ENCODE data around the gene XRCC2.
A peak's percentile ranks its signal among the peaks of the same experiment; 100 is the strongest.
"Not testable (repeated sequence)": the region's sequence is repeated elsewhere in the genome, so short reads cannot be mapped to it uniquely, and the experiment has no call there.

Gene XRCC2

DNA sequence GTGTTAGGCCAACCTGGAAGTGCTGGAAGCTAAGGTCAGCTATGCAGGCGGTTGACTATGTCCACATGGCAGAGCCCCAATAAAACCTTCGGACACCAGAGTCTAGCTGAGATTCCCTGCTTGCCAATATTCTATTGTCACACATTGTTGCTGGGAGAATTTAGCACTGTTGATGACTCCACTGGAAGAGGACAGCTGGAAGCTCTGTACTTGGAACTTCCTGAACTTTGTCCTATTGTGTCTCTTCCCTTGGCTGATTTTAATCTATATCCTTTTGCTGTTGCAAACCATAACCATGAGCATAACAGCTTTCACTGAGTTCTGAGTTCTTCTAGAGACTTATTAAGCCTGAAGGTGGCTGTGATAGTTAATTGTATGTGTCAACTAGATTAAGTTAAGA is 12.0 kb downstream of the XRCC2 start:
- DNase-seq (ENCODE audit: low spot score) = no peak

DNA sequence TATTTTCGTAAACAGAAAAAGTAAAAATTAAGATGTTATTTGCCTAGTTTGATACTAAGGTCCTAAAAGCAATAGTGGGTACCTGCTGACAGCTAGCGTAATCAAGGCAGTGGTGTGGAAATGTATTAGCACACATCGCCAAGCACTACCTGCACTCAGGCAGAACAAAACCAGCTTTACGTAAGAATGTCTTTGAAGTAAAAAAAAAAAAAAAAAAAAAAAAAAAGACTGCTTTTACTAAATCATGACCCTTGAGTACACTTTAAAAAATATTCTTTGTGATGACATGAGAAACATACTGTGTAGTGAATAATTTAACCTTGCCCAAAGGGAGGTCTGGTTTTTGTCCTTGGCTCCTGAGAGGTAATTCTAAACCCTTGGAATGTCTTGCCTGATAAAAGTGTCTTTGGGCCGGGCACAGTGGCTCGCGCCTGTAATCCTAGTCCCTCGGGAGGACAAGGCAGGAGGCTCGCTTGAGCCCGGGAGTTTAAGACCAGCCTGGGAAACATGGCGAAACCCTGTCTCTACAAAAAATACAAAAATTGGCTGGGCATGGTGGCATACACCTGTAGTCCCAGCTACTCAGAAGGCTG is 12.7 kb downstream of the XRCC2 start:
- DNase-seq (ENCODE audit: low spot score) = no peak

DNA sequence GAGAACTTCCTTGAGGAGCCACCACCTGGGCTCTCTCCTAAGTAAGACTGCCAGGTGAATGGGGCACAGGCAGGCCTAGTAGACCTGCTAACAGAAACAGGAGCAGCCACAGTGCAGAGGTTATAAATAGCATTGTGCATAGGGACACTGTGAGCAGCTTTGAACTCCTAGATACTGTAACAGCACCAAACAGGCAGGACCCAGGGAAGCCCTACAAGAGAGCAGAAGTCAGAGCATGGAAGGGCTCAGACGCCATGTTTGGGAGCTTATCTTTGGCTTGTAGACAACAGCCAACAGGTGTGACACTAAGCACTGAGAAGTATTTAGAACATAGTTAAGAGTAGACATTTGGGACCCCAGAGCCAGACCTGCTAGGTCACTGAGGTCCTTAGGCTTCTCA is 14.5 kb downstream of the XRCC2 start:
- no peak for DNase-seq (ENCODE audit: low spot score)

DNA sequence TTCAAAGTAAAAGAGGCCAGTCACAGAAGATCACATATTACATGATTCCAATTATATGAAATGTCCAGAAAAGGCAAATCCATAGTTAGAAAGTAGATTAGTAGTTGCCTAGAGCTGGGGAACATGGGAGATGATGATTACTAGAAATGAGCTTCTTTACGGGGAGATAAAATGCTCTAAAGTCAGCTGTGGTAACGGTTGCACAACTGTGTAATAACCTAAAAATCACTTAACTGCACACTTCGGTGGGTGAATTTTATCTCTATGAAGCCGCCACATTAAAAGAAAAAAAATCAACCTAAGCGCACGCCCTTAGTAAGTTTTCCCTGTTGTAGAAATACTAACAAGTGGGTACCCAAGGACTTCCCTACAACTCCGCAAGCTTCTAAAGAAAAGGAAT is 15.9 kb downstream of the XRCC2 start:
- DNase-seq (ENCODE audit: low spot score) = no peak

DNA sequence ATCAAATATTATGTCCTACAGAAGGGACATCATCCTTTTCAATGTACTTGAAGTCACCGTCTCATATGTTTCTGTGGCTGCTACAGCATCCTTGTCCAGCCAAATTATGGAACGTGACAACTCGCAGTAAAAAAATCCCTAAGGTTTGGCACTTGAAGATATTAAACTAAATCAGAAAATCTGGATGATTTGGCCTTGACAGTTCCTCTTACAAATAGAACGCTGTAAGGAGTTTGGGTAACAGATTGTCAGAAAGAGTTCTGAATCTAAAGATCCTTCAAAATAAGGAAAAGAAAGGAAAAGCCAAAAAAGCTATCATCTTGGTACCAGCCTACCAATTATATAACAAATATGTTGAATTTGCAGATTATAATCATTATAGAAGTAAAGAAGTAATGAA is 21.0 kb downstream of the XRCC2 start:
- DNase-seq (ENCODE audit: low spot score) = no peak

DNA sequence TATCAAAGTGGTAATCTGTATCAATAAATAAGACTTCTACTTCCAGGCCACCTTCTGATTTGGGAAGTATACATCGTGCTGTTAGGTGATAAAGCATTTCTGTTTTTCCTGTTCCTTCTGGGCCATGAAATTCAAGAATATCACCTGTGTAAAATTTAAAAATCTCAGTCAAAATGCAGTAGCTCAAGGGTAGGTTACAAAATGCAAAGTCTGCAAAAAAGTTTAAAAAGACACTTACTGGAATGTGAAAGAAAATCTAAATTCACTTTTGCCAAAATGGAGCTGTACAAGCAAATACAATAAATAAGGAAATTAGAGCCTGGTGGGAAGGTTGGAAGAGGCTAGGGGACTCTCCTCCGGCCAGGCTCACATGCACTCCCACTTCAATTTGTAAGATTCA is 26.7 kb downstream of the XRCC2 start:
- no peak for DNase-seq (ENCODE audit: low spot score)

DNA sequence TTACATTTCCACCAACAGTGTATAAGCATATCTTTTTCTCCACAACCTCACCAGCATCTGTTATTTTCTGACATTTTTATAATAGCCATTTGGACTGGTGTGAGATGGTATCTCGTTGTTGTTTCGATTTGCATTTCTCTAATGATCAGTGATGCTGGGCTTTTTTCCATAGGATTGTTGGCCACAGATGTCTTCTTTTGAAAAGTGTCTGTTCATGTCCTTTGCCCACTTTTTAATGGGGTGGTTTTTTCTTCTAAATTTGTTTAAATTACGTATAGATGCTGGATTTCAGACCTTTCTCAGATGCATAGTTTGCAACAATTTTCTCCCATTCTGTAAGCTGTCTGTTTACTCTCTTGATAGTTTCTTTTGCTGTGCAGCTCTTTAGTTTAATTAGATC is 28.9 kb downstream of the XRCC2 start:
- DNase-seq (ENCODE audit: low spot score) = no peak

DNA sequence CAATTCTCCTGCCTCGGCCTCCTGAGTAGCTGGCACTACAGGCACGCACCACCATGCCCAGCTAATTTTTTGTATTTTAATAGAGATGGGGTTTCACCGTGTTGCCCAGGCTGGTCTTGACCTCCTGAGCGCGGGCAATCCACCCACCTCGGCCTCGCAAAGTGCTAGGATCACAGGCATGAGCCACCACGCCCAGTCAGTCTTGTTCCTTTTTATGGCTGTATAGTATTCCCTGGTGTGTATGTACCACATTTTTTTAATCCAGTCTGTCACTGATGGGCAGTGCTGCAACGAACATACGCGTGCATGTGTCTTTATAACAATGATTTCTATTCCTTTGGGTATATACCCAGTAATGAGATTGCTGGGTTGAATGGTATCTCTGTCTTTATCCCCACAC is 29.4 kb downstream of the XRCC2 start:
- DNase-seq (ENCODE audit: low spot score) = not testable (repeated sequence)

DNA sequence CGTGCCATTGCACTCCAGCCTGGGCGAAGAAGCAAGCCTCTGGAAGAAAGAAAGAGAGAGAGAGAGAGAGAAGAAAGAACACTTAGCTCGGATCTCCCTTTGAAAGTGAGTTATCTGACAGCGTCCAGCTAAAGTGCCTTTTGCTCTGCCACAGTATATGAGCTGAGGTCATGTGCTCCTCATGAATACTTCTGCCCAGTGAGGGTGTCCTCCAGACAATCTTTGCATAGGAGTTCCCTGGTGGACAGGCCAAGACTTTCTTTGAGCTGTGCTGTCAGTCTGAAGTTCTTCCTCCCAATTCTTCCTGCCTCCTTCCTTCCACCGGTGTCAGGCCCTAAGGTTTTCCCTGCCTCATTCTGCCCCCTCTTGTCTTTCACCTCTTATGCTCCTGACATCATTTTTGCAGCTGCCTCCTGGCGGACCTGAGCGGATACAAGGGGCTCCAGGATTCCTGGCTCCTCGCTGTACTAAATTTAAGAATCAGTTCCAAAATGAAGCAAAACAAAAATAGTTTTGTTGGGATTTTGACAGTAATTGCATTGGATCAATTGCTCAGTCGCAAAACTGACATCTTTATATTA is 31.9 kb downstream of the XRCC2 start:
- DNase-seq (ENCODE audit: low spot score) = no peak

DNA sequence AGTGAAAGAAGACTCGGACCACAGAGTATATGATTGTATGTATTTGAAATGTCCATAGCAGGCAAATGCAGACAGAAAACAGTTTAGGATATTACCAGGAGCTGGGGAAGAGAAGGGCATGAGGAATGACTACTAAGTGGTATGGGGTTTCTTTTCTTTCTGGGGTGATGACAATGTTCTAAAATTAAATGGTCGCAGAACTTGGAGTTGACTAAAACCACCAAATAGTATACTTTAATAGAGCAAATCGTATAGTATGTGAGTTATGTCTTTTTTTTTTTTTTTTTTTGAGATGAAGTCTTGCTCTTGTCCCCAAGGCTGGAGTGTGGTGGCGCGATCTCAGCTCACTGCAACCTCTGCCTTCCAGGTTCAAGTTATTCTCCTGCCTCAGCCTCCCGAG is 34.6 kb downstream of the XRCC2 start:
- no peak for DNase-seq (ENCODE audit: low spot score)

DNA sequence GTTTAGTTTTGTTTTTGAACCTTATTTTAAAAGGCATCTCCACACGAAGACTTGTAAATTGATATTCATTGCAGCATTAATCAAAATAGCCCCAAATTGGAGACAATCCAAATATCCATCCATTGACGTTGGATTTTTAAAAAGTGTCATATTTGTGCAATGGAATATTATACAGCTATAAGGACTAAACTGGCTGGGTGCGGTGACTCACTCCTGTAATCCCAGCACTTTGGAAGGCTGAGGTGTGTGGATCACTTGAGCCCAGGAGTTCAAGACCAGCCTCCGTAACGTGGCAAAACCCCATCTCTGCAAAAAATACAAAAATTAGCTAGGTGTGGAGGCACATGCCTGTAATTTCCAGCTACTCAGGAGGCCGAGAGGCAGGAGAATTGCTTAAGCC is 35.1 kb downstream of the XRCC2 start:
- no peak for DNase-seq (ENCODE audit: low spot score)

DNA sequence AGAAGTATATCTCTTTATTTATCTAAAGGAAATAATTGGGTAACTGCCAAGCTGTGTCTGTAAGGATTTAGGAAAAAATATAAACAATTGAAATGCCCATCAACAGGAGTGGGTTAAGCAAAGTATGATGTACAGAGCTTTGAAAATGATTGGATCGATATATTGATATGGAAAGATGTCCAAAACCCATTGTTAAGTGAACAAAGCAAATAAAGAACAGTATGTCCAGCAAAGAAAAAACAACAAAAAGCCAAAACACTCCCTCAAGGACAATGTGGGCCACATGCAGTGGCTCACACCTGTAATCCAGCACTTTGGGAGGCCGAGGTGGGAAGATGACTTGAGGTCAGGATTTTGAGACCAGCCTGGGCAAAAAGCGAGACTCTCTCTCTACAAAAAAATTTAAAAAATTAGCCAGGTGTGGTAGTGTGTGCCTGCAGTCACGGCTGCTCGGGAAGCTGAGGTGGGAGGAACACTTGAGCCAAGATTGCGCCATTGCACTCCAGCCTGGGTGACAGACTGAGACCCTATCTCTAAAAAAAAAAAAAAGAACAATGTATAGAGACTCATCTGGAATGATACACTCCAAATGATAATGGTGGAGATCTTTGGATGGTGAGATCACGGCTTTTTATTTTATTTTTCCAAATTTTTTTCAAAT is 37.9 kb downstream of the XRCC2 start:
- no peak for DNase-seq (ENCODE audit: low spot score)

DNA sequence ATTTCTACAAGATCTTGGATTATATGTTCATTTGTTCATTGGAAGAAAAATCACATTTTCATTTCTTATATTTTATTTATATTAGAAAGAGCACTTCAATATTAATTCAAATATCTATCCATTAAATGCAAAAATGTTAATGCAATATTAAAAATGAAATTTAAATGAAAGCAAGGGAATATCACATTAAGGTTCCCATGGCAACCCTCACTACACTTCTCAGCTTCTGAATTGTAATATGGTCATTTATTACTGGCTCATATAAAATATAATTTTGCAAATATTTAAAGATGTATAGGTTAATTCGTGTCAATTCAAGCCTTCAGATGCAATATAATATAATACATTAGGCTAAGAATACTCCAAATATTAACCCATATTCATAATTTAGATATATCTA is 38.8 kb downstream of the XRCC2 start:
- no peak for DNase-seq (ENCODE audit: low spot score)

DNA sequence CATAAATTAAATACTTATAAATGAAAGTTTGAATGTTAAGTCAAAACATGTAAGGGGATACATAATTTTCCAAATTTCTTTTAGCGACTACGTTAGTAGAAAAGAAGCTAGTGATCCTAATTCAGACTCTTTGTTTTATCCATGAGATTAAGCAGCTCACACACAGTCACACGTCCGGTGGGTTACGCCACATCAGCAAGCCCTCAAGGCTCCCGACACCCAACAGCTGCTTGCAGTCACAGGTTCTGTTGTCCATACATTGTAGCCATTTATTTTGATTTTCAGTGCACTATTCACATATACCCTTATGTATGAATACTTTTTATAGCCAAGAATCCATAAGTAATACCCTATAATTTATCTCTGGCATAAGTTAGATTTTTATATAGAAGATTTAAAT is 39.5 kb downstream of the XRCC2 start:
- no peak for DNase-seq (ENCODE audit: low spot score)

DNA sequence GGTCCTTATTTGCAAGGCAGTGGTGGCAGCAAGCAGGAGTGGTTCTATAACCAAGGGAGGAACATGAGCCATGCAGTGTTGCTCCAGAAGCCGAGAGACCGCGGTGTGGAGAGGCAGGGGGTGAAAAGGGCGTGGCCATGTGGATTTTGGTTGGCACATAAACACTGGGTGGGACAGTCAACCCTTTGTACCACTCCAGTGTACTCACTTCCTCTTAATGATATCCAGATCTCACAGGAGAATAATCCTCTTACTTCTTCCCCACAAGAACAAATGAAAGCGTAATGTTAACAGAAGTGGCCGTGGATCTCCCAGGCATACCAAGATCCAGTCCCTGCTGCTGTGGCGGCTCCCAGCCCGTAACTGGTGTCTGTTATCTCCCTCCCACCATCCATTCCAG is 42.4 kb downstream of the XRCC2 start:
- DNase-seq (ENCODE audit: low spot score) = no peak

DNA sequence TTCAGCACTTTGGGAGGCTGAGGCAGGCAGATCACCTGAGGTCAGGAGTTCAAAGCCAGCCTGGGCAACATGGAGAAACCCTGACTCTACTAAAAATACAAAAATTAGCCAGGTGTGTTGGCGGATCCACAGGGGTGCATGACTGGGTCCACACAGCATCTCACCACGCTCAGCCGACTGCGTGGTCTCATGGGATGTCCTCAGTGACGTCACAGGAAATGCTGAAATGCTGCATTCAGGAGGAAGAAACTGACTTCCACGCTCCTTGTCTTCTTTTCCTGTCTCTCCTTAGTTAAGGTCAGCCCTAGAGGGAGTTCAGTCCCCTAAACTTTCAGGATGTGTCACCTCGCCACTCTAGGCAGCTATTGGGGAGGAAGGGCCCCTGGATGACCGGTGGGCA is 42.9 kb downstream of the XRCC2 start:
- no peak for DNase-seq (ENCODE audit: low spot score)

DNA sequence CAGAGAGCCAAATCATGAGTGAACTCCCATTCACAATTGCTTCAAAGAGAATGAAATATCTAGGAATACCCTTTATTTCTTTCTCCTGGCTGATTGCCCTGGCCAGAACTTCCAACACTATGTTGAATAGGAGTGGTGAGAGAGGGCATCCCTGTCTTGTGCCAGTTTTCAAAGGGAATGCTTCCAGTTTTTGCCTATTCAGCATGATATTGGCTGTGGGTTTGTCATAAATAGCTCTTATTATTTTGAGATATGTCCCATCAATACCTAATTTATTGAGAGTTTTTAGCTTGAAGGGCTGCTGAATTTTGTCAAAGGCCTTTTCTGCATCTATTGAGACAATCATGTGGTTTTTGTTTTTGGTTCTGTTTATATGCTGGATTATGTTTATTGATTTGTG is 47.2 kb downstream of the XRCC2 start:
- not testable (repeated sequence) for DNase-seq (ENCODE audit: low spot score)

DNA sequence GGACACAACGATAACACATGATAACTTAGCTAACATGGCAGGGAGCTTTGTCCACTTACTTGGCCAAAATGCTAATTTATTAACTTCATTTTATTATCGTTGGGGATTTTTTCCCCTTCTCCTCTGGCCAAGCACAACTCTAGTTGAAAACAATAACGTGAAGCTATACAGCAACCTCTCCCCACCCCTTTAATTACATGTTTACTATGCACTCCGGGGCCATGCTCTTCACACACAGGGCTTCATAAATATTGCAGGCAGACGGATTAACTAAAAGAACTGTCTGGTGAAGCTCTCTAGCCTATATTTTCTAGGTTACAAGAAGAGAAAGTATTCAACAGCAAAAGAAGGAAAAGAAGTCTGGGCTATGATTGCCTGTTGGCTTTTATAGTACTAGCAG is 51.7 kb downstream of the XRCC2 start:
- no peak for DNase-seq (ENCODE audit: low spot score)

DNA sequence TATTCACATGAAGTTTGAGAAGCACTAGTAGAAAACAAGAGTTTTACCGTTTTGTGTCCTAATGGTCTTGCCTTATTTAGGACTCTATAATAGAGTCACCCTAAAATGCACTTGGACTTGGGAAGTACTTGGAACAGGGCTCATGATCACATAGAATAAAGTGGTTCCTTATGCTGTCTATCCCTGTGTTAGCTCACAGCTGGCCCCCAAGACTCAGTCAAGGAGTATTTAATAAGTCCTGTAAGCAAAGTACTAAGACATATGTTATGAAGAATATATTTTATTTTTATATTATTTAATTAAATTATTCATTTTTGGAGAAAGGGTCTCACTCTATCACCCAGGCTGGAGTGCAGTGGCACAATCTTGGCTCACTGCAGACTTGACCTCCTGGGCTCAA is 54.5 kb downstream of the XRCC2 start:
- DNase-seq (ENCODE audit: low spot score) = no peak

DNA sequence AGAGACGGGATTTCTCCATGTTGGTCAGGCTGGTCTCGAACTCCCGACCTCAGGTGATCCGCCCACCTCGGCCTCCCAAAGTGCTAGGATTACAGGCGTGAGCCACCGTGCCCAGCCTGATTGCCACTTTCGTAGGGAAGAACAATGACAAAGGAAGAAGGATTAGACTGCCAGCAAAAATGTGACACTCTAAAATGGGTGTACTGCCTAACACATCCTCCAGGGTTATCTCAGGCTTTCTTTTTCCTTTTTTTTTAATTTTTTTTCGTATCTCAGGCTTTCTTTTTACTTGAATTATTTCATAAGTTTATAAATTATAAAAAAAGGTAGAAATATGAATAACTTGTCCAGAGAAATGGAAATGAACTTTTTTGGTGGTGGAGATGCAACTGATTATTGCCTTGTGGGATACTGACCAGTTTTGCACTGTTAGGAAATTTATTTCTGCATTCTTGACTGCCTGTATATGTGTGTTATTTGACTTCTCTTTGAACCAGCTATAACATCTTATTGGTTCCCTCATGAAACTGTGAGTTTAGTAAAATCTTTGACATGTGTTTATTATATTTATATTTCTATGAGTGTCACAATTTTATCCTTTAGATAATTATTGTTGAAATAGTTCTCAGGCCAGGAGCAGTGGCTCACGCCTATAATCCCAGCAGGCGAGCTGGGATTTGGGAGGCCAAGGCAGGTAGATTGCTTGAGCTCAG is 56.8 kb downstream of the XRCC2 start:
- DNase-seq (ENCODE audit: low spot score) = no peak

DNA sequence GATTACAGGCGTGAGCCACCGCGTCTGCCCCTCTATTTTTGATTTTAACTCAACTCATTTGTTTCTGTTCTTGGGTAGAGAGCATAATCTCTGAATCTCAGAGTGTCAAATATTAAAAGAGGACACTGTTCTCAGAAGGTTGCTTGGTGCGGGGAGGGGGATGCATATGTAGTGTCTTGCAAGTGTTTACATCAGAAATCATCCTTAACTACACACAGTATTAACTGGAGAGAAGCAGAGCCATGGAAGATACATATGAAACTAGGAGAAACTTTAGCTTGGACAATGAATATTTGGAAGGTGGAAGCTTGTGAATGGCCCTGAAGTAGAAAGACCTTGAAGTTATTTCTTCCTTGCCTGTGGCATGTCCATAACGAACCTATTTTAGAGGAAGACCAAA is 57.5 kb downstream of the XRCC2 start:
- DNase-seq (ENCODE audit: low spot score) = no peak

DNA sequence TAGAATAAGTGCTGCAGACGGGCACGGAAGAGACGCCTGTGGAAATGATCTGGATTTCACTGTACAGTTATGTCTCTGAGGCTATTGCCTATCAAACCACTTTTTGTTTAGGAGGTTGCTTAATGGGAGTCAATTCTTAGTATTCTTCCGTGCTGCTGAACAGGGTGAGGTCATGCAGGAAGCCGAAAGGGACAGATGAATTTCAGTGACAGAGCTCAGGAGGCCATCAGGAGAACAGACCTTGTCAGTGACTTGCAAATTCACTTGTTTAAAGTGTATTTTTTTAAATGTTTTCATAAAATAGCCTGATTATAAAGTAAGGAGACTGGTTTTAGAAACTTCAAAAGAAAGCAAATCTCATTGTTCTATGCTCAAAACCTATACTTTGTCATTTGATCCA is 58.9 kb downstream of the XRCC2 start:
- no peak for DNase-seq (ENCODE audit: low spot score)

DNA sequence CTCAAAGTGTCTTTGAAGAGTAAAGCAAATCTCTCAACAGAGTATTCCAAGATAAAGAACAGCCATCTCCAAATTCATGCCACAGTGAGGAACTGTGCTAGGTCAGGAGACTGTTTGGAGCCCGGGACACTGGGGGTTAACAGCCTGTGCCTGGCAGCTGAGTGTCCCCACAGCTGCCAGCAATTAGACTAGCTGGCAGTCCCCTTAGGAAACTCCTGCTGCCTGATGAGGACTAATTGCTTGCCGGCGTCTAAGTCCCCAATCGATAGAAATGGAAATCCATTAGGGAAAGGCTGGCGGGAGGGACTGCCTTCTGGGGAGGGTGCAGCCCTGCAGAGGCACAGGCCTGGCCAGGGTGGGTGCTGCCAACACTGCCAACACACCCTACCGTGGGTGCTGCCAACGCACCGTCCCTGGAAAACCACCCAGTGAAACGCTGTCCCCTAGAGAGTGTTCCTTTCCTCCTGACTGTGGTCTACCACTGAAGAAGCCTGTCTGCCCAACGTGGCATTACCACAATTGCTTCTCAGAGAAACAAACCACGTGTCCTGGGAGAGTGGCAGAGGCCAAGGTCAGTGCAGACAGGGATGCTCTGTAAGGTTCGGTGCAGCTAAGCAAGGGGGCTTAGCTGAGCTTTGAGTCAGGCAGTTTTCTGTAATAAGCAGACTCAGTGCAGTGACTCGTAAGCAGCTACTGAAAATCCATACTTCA is 60.8 kb downstream of the XRCC2 start:
- DNase-seq (ENCODE audit: low spot score) = peak; percentile 26
